Mucosa of descending colon (tissue), 3 donors: ENCODE measurements around the gene ASCL2. TPM values are rescaled to one million over a fixed set of nuclear protein-coding genes. Genes with fewer than 3 reads are reported as not detected.

ENCODE experiments used
- ATAC-seq: fragments of 200-7000 bp; cut with Tn5 transposase; one replicate; pipeline ENCODE4 v1.9.1; 2020; ENCODE audit warnings: mild to moderate bottlenecking, moderate library complexity
- DNase-seq, 3 donors: peaks; one replicate each; pipeline ENCODE4 v3.0.0-alpha.2; 2020
- H3K36me3 ChIP-seq: fragments of 200-600 bp; one replicate; pipeline ENCODE4 v1.8.0; 2021; ENCODE audit warnings: low read depth, mild to moderate bottlenecking
- H3K4me1 ChIP-seq: fragments of 200-600 bp; one replicate; pipeline ENCODE4 v1.8.0; 2021; ENCODE audit warnings: low read depth, mild to moderate bottlenecking
- H3K4me3 ChIP-seq: fragments of 200-600 bp; one replicate; pipeline ENCODE4 v1.8.0; 2021; ENCODE audit warnings: mild to moderate bottlenecking
- H3K9me3 ChIP-seq: fragments of 200-600 bp; one replicate; pipeline ENCODE4 v1.8.0; 2021; ENCODE audit warnings: mild to moderate bottlenecking
- intact Hi-C, 2 donors: fragments of 100-400 bp; cut with DNase I in 1 of 2; cut with micrococcal nuclease in 1 of 2; formaldehyde crosslinking; loops; one replicate each; pipeline versions ENCODE4 v1.11.0 to v1.11.1; 2022; cut with DNase I, micrococcal nuclease
- total RNA-seq, 3 donors: library from RNA; stranded (reverse); fragmentation: NEBNext Ultra II Directional in 2 of 3; extraction: Animal tissue kit (Norgen Biotek cat#: 25700) in 2 of 3; gene quantifications; one replicate each; pipeline versions ENCODE4 v1.2.1 to v1.2.4, GENCODE V29; 2021 to 2023
- TF ChIP-seq, protein P1 (sequence below): fragments of 200-600 bp; IDR thresholded peaks from one replicate; pipeline ENCODE4 v1.8.0; 2022; ENCODE audit warnings: antibody characterized with exemption, mild to moderate bottlenecking
- donor health status: DM: no; HTN: no; CAD: no; lungs with moderate emphysema.
- donor health status: DM: no; HTN: no; CAD: no.
- donor health status: DM: no; HTN: yes; CAD: no.

The ASCL2 gene
- total RNA-seq, 3 donors from 2014 or later: 2.6 to 8.4 (median 8.1) TPM

DNA sequence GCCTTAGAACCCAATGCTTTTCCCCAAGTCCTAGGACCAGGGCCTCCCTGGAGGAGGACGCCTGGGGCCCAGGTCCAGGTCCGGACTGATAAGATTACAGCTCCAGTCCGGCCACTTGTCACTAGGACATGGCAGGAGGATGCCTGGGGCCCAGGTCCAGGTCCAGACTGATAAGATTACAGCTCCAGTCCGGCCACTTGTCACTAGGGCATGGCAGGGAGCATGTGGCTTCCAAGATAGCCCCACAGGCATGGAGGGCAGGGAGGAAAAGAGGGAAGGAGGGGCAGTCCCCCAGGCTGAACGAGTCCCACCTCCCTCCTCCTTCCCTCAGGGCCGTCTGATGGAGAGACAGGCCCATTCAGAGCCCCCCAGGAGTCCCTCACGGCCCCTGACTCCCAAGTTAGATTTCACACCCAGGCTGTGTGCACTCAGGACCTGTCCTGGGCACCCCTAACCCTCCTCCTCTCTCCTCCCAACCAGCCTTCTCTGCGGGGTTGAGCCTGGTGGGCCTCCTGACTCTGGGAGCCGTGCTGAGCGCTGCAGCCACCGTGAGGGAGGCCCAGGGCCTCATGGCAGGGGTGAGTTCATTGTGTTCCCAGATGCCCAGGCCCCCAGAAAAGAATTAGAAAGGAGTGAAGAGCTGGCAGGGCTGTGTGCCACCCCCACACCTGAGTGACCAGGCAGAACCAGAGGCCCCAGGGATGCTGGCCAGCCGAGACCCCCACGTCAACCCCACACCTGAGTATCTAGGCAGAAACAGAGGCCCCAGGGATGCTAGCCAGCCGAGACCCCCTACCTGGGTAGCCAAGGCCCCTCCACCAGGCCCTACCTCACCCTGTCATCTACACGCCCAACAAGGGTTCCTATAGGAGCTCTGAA is 33.5 kb upstream of the ASCL2 start:
- no peak for ATAC-seq
- H3K36me3 ChIP-seq: no peaks in the 10 kb centered on the region
- DNase-seq: no peak
- intact Hi-C loops: loop anchor here (2.0 to 5.0 kb wide), 2 partner anchors 117 to 118 kb away; no protein-coding TSS in a partner anchor
- H3K4me1 ChIP-seq: peaks cover 8% of the 10 kb centered on the region
- TF ChIP-seq, protein P1, sequence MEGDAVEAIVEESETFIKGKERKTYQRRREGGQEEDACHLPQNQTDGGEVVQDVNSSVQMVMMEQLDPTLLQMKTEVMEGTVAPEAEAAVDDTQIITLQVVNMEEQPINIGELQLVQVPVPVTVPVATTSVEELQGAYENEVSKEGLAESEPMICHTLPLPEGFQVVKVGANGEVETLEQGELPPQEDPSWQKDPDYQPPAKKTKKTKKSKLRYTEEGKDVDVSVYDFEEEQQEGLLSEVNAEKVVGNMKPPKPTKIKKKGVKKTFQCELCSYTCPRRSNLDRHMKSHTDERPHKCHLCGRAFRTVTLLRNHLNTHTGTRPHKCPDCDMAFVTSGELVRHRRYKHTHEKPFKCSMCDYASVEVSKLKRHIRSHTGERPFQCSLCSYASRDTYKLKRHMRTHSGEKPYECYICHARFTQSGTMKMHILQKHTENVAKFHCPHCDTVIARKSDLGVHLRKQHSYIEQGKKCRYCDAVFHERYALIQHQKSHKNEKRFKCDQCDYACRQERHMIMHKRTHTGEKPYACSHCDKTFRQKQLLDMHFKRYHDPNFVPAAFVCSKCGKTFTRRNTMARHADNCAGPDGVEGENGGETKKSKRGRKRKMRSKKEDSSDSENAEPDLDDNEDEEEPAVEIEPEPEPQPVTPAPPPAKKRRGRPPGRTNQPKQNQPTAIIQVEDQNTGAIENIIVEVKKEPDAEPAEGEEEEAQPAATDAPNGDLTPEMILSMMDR: no peak
- no peak overlapping the region for H3K4me3 ChIP-seq
- no peaks in the 10 kb centered on the region for H3K9me3 ChIP-seq

DNA sequence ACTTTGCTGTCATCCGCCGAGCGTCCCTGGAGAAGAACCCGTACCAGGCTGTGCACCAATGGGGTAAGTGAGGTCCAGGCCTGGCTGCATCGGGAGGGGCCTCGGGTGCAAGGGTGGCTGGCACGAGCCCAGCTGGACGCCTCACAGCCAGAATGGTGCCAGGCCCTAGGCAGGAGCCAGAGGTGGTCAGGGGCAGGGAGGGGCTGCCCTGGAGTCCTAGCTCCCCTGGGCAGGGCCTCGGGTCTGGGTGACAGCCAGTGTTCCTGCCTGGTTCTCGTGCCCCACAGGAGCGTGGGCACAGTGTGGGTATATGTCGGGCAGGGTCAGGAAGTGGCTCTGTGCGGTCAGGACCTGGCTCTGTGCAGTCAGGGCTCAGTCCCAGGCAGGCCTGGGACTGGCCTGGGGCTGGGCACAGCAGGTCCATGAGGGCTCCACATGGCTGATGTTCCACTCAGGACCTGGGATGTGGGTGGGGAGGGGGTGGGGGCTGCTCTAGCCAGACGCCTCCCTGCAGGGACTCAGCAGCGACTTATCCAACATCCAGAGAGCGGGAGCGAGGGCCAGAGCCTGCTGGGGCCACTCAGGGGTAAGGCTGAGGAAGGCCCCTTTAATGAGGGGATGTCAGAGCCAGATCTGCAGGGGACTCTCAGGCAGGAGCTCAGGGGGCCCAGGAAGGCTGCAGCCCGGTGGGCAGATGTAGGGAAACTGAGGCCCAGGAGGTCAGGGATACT is 32.7 kb upstream of the ASCL2 start:
- intact Hi-C loops: loop anchor here in 1 of 2 donors (5.0 kb wide), 1 partner anchor 119 kb away; no protein-coding TSS in a partner anchor
- DNase-seq (peak in 2 of 3 donors; percentile 1 to 58), ATAC-seq (peak; percentile 2)
- Histone ChIP-seq H3K36me3 (no peaks in the 10 kb centered on the region), H3K9me3 (no peaks in the 10 kb centered on the region), H3K4me1 (peaks cover 8% of the 10 kb centered on the region), H3K4me3 (no peak overlapping the region)
- TF ChIP-seq, protein P1: no peak

DNA sequence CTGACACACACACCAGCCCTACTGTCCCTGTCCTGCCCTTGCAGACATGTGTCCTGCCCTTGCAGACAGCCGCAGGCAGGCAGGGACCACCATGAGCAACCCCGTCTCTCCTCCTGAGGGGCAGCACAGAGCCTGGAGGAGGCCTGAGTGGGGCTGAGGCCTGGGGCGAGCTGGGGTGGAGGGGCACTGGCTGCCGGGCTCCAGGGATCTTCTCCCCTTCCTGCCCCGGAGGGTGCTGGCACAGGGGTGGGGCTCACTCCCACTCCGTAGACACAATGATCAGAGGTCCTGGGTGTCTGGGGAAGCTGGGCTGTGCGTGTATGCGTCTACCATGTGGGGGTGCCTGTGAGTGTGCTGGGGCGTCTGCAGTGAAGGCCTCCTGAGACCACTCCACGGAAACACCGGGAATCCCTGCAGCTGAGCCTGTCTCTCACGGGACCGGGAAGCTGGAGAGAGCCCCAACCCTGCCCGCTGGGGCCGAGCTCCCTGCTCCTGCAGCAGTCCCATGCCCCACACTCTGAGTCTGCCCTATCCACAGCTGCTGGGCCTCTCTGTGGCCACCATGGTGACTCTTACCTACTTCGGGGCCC is 32.0 kb upstream of the ASCL2 start:
- Histone ChIP-seq H3K9me3 (no peaks in the 10 kb centered on the region), H3K36me3 (no peaks in the 10 kb centered on the region), H3K4me1 (peaks cover 8% of the 10 kb centered on the region), H3K4me3 (no peak overlapping the region)
- DNase-seq (no peak), ATAC-seq (peak; percentile 12)
- intact Hi-C loops: loop anchor here in 1 of 2 donors (5.0 kb wide), 1 partner anchor 120 kb away; no protein-coding TSS in a partner anchor
- TF ChIP-seq, protein P1: no peak

DNA sequence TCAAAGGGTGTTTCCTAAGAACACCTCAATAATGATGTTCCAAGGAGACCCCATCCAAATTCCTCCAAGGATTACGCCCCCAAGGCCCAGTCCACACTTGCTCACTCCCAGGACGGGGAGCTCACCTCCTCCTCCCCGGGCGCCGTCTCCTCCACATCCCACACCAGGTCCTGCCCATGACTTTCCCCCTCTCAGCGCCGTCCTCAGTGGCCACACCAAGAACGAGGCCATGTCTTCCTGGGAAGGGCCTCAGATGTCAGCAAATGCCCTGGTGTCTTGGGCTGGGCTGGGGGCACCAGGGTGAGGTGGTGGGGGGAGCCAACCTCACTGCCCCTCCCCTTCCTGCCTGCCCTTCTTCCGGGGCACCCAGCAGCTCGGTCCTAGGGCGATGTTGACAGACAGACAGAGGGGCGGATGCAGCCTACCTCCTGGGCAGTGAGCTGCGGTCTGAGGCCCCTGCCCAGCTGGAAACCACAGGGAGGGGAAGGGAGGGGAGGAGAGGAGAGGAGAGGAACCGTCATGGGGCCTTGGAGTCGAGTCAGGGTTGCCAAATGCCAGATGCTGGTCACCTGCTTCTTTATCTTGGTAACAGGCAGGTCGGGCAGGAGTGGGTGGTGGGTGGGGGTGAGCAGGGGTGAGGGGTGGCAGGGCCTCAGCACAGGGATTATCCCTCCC is 31.4 kb upstream of the ASCL2 start, which contains the start of the genes C11orf21 and TSPAN32:
Gene C11orf21 (minus strand): TSS at position 288 of the 675 bp plus-strand sequence. CDS start 110 bp downstream, at position 178.
Gene TSPAN32 (plus strand): TSS at position 383 of the 675 bp plus-strand sequence. CDS start 137 bp downstream, at position 520.
- intact Hi-C loops: loop anchor here in 1 of 2 donors (5.0 kb wide), 1 partner anchor 121 kb away; no protein-coding TSS in a partner anchor
- TF ChIP-seq, protein P1: no peak
- Histone ChIP-seq H3K4me3 (no peak within 1 kb of the TSS), H3K36me3 (no peaks in the 10 kb centered on the region), H3K4me1 (peaks cover 4% of the 10 kb centered on the region), H3K9me3 (no peaks in the 10 kb centered on the region)
- DNase-seq (peak in 2 of 3 donors; percentile 60 to 87), ATAC-seq (peak; percentile 61)
